ENCODE measurements around the gene MYT1. TPM values are rescaled to one million over a fixed set of nuclear protein-coding genes. Genes with fewer than 3 reads are reported as not detected.

Gene MYT1
- total RNA-seq, 1 experiment from 2014 or later, result 2.0 TPM

- Mint-ChIP-seq H3K27me3 (ENCODE audit: low read depth) (no peaks in the 10 kb centered on the region), H3K4me1 (peaks cover 5% of the 10 kb centered on the region; the same call in 1 of the 2 replicates), H3K36me3 (0 out of 2 replicates have a peak, but pooled peaks cover 4% of the 10 kb centered on the region), H3K27ac (no peak overlapping the region), H3K4me3 (no peak overlapping the region), H3K9me3 (peaks cover 9% of the 10 kb centered on the region)
- POLR2A ChIA-PET, result no interaction called here
- ATAC-seq, result no peak
- DNase-seq (ENCODE audit: low spot score), result no peak
- TF ChIP-seq TEAD4 (CRISPR knock-in tag; IDR thresholded peaks at IDR 0.05) (no peak), MYBL2 (CRISPR knock-in tag; IDR thresholded peaks at IDR 0.05) (no peak), MAX (CRISPR knock-in tag; IDR thresholded peaks at IDR 0.05) (no peak), ATF1 (CRISPR knock-in tag; IDR thresholded peaks at IDR 0.05) (no peak), NR2C2 (CRISPR knock-in tag; IDR thresholded peaks at IDR 0.05) (no peak), RORB (CRISPR knock-in tag; IDR thresholded peaks at IDR 0.05) (no peak)
- TF ChIP-seq, protein P1, sequence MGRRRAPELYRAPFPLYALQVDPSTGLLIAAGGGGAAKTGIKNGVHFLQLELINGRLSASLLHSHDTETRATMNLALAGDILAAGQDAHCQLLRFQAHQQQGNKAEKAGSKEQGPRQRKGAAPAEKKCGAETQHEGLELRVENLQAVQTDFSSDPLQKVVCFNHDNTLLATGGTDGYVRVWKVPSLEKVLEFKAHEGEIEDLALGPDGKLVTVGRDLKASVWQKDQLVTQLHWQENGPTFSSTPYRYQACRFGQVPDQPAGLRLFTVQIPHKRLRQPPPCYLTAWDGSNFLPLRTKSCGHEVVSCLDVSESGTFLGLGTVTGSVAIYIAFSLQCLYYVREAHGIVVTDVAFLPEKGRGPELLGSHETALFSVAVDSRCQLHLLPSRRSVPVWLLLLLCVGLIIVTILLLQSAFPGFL (CRISPR knock-in tag; IDR thresholded peaks at IDR 0.05; ENCODE audit: borderline replicate concordance), result no peak
- TF ChIP-seq, protein P2, sequence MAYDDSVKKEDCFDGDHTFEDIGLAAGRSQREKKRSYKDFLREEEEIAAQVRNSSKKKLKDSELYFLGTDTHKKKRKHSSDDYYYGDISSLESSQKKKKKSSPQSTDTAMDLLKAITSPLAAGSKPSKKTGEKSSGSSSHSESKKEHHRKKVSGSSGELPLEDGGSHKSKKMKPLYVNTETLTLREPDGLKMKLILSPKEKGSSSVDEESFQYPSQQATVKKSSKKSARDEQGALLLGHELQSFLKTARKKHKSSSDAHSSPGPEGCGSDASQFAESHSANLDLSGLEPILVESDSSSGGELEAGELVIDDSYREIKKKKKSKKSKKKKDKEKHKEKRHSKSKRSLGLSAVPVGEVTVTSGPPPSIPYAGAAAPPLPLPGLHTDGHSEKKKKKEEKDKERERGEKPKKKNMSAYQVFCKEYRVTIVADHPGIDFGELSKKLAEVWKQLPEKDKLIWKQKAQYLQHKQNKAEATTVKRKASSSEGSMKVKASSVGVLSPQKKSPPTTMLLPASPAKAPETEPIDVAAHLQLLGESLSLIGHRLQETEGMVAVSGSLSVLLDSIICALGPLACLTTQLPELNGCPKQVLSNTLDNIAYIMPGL (CRISPR knock-in tag; IDR thresholded peaks at IDR 0.05), result no peak
- TF ChIP-seq, protein P3, sequence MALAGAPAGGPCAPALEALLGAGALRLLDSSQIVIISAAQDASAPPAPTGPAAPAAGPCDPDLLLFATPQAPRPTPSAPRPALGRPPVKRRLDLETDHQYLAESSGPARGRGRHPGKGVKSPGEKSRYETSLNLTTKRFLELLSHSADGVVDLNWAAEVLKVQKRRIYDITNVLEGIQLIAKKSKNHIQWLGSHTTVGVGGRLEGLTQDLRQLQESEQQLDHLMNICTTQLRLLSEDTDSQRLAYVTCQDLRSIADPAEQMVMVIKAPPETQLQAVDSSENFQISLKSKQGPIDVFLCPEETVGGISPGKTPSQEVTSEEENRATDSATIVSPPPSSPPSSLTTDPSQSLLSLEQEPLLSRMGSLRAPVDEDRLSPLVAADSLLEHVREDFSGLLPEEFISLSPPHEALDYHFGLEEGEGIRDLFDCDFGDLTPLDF (CRISPR knock-in tag; IDR thresholded peaks at IDR 0.05), result no peak
- CTCF ChIA-PET, result interaction anchor here (1.0 kb wide), 1 partner anchor 9 kb away, joined by 3 read pairs; no protein-coding TSS in a partner anchor
Observed at GRCh38 chr20:64231621-64232550, 67.6 kb downstream of the MYT1 start.

DNA sequence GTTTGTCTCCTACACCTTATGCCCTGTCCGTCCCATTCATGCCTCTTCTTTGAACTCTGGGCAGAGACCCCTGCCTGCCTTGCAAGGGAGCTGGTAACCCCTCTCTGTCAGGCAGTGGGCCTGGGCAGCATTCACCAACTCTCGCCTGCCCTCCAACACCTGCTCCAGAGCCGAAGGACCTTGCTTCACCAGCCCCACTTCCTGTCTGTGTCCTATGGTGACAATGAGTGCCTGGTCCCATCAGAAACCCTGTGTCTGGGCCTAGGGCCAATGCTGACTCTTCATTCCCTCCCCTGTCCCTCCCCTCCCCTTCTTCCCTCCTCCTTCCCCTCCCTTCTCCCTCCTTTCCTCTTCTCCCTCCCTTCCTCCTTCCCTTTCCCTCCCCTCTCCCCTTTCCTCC, 68.5 kb downstream of the MYT1 start:
- no peak overlapping the region for H3K4me3 Mint-ChIP-seq
- H3K27me3 Mint-ChIP-seq (ENCODE audit: low read depth), result no peaks in the 10 kb centered on the region
- ATAC-seq (no peak), DNase-seq (ENCODE audit: low spot score) (no peak)
- peaks cover 5% of the 10 kb centered on the region; the same call in 1 of the 2 replicates for H3K4me1 Mint-ChIP-seq
- 0 out of 2 replicates have a peak, but pooled peaks cover 4% of the 10 kb centered on the region for H3K36me3 Mint-ChIP-seq
- POLR2A ChIA-PET, result no interaction called here
- H3K9me3 Mint-ChIP-seq, result peaks cover 9% of the 10 kb centered on the region
- H3K27ac Mint-ChIP-seq, result peak overlapping the region; percentile 65; the same call in 1 of the 2 replicates
- CTCF ChIA-PET, result interaction anchor here (1.0 kb wide), 1 partner anchor 9 kb away, joined by 3 read pairs; no protein-coding TSS in a partner anchor
- TF ChIP-seq, protein P1 (CRISPR knock-in tag; IDR thresholded peaks at IDR 0.05; ENCODE audit: borderline replicate concordance), result no peak
- no peak for TF ChIP-seq ZBTB43 (CRISPR knock-in tag; IDR thresholded peaks at IDR 0.05)
- TF ChIP-seq ETV6 (CRISPR knock-in tag; IDR thresholded peaks at IDR 0.05), result no peak
- no peak for TF ChIP-seq ZNF532 (CRISPR knock-in tag; IDR thresholded peaks at IDR 0.05; ENCODE audit: borderline replicate concordance)
- TF ChIP-seq ZNF281 (CRISPR knock-in tag; IDR thresholded peaks at IDR 0.05), result no peak
- TF ChIP-seq ERG (CRISPR knock-in tag; IDR thresholded peaks at IDR 0.05), result no peak
- no peak for TF ChIP-seq OVOL2 (CRISPR knock-in tag; IDR thresholded peaks at IDR 0.05; ENCODE audit: borderline replicate concordance)
- no peak for TF ChIP-seq ATF3 (CRISPR knock-in tag; conservative IDR thresholded peaks at IDR 0.05)
